GM19463 (cell line): ENCODE data around the gene SDHAF3.
A peak's percentile ranks its signal among the peaks of the same experiment; 100 is the strongest.
"Not testable (repeated sequence)": the region's sequence is repeated elsewhere in the genome, so short reads cannot be mapped to it uniquely, and the experiment has no call there.

ENCODE experiments used
- ATAC-seq: cut with Tn5 transposase; IDR thresholded peaks from one replicate; pipeline ENCODE4 v1.9.1; 2021; ENCODE audit warnings: mild to moderate bottlenecking, moderate library complexity; ENCODE audit not compliant: unreplicated experiment

Gene SDHAF3

GRCh38 chr7:97120713-97121457 is 3.4 kb downstream of the SDHAF3 start:
- ATAC-seq, result no peak

DNA sequence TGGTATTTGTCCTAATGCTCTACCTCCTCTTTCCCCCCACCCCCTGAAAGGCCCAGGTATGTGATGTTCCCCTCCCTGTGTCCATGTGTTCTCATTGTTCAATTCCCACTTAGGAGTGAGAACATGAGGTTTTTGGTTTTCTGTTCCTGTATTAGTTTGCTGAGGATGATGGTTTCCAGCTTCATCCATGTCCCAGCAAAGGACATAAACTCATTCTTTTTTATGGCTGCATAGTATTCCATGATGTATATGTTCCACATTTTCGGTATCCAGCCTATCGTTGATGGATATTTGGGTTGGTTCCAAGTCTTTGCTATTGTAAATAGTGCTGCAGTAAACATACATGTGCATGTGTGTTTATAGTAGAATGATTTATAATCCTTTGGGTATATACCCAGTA is 5.6 kb downstream of the SDHAF3 start:
- ATAC-seq, result not testable (repeated sequence)

DNA sequence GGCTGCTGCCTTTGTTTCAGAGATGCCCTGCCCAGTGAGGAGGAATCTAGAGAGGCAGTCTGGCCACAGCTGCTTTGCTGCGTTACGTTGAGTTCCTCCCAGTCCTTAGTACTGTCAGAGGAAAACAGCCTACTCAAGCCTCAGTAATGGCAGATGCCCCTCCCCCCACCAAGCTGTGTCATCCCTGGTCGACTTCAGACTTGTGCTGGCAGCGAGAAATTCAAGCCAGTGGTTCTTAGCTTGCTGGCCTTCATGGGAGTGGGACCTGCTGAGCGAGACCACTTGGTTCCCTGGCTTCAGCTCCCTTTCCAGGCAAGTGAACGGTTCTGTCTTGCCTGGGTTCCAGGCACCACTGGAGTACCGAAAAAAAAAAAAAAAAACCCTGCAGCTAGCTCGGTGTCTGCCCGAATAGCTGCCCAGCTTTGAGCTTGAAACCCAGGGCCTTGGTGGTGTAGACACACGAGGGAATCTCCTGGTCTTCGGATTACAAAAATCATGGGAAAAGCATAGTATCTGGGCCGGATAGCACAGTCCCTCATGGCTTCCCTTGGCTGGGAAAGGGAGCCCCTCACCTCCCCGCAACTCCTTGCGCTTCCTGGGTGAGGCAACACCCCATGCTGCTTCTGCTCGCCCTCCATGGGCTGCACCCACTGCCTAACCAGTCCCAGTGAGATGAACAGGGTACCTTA is 9.1 kb downstream of the SDHAF3 start:
- no peak for ATAC-seq

GRCh38 chr7:97128736-97129135 is 11.2 kb downstream of the SDHAF3 start:
- ATAC-seq, result no peak

- ATAC-seq, result no peak
Measured at GRCh38 chr7:97130417-97131139, 13.1 kb downstream of the SDHAF3 start.

DNA sequence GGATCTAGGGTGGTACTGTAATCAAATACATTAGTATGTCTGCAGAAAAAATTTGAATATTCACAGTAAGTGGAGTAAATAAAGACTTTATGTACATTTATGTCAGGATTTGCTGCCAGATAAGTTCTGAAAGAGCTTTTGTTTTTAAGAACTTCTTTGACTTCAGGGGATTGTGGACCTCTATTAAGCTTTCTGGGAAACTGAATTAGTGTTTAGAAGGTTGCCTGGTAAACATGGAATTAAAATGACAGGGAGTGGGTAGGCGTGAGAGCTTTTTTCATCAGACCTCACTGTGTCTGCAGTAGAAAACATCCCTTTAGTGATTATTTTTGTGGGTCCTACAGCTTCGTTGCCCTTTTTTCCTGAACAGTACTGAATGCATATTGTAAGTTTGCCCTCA is 15.7 kb downstream of the SDHAF3 start:
- ATAC-seq, result no peak

DNA sequence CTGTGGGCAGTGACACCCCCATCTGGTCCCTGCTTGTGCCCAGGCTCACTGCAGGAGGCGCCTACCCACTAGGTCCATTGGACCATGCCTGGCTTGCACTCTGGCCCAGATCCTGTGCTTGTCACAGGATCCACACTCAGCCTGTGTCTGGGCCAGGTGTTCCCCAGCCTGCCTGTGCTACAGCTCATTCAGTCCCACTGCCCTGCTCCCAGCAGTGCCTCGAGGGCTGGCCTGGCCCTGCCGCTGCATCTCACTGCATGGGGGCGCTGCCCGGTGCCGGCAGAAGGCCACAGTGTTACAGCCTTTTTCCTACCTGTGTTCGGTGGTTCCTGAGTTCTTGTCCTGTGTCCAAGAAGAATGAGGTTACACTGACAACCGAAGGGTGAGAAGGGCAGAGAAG is 21.3 kb downstream of the SDHAF3 start:
- no peak for ATAC-seq

DNA sequence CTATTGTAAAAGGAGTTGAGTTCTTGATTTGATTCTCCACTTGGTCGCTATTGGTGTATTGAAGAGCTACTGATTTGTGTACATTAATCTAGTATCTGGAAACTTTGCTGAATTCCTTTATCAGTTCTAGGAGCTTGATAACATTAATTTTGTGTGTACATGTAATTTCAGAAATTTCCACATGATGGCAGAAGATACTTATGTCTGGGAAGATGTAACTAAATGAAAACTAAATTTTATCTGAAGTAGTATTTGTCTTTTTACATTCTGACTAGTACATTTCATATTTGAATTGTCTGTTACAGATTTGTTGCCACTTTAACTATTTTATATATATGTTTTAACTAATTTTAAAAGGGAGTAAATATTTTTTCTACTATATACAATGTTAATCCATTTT is 27.6 kb downstream of the SDHAF3 start:
- no peak for ATAC-seq

GRCh38 chr7:97149843-97150242 is 32.3 kb downstream of the SDHAF3 start:
- no peak for ATAC-seq

- no peak for ATAC-seq
Measured at GRCh38 chr7:97155897-97156418, 38.5 kb downstream of the SDHAF3 start.

DNA sequence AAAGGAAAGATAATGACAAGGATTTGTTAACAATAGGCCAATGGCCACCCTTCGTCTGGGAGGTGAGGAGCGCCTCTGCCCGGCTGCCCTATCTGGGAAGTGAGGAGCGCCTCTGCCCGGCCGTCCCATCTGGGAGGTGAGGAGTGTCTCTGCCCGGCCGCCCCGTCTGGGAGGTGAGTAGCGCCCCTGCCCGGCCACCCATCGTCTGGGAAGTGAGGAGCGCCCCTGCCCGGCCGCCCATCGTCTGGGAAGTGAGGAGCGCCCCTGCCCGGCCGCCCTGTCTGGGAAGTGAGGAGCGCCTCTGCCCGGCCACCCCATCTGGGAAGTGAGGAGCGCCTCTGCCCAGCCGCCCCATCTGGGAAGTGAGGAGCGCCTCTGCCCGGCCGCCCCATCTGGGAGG is 42.5 kb downstream of the SDHAF3 start:
- ATAC-seq, result not testable (repeated sequence)

- ATAC-seq, result not testable (repeated sequence)
Measured at GRCh38 chr7:97161609-97162008, 44.1 kb downstream of the SDHAF3 start.

DNA sequence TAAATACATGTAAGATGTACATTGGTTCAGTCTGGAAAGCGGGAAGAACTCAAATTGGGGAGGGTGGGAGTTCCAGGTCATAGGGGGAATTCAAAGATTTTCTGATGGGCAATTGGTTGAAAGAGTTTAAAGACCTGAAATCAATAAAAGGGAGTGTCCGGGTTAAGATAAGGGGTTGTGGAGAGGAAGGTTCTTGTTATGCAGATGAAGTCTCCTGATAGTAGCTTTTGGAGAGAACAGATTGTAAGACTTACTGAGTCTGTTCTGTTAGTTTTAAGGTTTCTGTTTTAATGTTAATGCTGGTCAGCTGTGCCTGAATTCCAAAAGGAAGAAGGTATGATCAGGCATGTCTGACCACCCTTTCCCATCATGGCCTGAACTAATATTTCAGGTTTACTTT is 48.8 kb downstream of the SDHAF3 start:
- ATAC-seq, result no peak

DNA sequence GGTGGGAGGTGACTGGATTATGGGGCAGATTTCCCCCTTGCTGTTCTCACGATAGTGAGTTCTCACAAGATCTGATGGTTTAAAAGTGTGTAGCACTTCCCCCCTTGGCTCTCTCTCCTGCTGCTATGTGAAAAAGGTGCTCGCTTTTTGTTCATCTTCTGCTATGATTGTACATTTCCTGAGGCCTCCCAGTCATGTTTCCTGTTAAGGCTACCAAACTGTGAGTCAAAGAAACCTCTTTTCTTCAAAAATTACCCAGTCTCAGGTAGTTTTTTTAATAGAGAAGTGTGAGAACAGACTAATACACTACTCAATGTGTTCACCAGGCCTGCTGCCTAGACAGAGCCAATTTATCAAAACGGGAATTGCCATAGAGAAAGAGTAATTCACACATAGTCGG is 49.7 kb downstream of the SDHAF3 start:
- no peak for ATAC-seq

DNA sequence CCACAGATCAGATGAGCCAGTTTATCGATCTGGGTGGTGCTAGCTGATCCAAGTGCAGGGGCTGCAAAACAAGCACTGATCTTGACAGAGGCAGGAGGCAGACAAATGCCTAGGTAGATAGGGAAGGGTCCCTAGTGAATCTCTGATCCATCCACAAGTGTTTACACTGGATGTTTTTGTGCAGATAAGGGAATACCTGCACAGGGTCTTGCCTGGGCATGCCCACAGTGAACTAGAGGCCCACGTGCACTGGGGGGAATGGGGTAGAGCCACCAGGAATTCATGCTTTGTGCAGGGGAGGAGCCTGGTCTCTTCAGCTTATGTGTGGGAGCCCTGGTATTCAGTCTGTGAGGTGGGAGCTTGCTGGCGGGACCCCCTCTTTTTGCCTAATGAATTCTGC is 50.3 kb downstream of the SDHAF3 start:
- no peak for ATAC-seq

- no peak for ATAC-seq
Measured at GRCh38 chr7:97174303-97174702, 56.8 kb downstream of the SDHAF3 start.

GRCh38 chr7:97179454-97180104 is 62.1 kb downstream of the SDHAF3 start:
- ATAC-seq, result peak; percentile 76

DNA sequence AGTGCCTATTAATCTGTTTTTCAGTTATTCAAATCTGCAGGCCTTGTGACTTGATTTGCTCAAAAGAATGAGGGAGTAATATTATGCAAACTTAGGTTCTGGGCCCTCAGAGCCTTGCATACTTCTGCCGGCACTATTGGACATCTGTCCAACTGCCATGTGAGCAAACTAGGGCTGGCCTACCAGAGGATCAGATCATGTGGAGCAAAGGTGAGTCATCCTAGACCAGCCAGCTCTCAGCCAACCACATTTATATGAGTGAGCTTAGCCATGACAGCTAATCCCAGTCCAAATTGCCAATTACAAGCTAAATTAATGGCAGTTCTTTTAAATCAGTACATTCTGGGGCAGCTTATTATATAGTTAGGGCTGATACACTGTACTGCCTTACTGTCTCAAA is 69.6 kb downstream of the SDHAF3 start:
- no peak for ATAC-seq

- not testable (repeated sequence) for ATAC-seq
Measured at GRCh38 chr7:97196174-97196573, 78.7 kb downstream of the SDHAF3 start.

DNA sequence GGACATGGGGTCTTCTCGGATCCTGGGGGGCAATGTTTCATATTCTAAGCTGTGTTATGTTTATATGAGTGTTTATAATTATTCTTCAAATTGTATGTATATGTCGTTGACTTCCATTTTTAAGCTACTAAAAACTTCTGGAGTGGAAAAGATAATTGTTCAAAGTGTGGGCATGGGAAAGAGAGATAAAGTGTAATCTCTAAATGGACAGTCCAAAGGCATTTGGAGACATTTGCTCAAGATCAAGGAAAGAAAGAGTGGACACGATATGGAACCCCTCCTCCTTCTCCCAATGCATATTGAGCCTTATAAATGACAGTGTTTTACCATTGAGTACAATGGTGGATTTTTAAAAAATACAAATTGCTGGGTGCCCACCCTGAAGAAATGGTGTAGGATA is 81.1 kb downstream of the SDHAF3 start:
- no peak for ATAC-seq

DNA sequence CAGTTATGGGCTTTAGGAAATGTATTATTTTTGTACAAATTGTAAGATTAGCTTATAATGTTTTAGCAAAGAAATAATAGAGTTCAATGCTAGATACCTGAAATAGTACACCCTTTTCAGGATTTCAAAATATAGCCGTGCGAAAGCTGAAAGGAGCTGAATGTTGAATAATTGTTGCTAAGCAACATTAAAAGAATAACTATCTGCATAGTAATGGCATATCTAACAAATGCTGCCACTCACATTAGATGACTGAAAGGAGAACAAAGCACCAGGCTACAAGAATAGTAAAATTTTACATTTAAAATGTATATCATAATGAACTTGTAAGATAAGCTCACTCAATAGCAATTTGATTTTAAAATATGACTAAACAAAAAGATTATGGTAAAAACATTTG is 82.5 kb downstream of the SDHAF3 start:
- ATAC-seq, result no peak
